Stimulated activated CD4-positive, alpha-beta T cell treated with anti-CD3 and anti-CD28 coated beads, Interleukin-1b, Interleukin-23, amount 100 ng/mL, for 48 hours (primary cell): ENCODE results near the gene TMEM178B.

Experiments
- DNase-seq: peaks from one replicate; pipeline ENCODE4 v3.0.0-alpha.2; 2020

The TMEM178B gene

DNA sequence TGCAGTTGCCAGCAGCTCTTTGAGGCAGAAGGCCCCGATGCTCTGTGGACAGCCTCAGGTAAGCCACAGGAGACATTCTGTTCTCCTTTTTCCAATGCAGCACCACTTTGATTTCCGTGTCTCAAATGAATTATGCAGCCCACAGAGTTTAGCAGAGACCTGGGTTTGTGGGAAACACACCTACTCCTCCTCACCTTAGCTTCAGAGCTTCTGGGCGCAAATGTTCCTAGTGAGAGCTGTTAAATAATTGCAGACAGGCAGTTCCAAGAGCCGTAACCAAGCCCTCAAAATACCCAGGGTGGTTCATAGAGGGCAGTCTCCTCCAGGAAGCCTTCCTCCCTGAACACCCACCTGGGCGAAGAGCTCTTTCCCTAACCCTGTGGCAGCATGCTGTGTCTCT is 408.1 kb downstream of the TMEM178B start:
- DNase-seq, result no peak

DNA sequence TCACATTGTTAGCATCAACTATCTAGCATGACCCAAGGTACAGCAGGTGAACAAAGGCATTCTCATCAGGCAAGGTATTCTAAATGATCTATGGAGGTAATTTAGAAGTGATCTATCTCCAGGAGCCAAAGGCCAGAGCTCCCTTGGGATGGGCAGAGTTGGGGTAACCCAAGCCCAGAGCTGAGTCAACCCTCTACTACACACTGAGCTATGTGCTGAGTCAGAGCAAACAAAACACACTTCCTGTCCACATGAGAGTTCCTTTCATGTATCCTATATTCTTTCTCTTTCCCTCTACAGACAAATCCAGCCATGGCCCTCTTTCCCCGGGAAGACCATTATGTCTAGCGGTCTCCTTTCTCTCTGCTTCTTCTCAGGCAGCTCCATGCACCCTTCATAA is 409.2 kb downstream of the TMEM178B start:
- DNase-seq, result no peak

DNA sequence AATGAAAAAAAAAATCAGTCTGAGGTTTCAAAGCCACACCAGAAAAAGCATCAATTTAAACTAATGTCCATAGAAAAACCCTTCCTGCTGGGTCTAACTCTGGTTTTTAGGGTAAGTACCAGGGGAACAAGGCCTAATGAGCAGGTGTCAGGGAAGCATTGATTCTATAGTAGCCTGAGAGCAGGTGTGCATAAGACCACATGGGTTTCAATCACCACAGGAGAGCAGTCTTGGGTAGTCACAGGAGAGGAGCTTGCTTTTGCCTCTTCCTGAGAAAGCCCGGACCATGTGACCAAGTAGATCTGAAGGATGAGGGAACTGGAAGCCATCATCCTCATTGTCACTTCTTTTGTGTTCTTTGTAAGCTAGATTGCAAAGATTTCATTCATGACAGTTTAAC is 411.0 kb downstream of the TMEM178B start:
- no peak for DNase-seq

DNA sequence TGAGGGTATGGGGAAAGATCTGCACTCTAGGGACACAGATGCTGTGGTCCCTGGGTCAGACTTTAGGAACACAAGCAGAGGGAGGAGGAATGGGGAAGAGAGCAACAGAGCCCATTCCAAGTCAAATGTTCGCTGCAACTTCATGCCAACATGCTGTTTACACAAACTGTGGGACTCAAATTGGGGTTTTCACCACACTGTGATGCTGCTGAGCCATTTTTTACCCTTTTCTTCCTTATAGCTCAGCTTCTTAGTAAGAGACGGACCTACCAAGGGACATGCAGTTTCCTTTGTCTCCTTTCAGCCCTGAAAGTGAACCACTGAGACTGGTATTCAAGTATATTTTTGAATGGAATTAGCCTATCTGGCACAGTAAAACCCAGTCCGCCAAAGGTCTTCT is 413.1 kb downstream of the TMEM178B start:
- no peak for DNase-seq

DNA sequence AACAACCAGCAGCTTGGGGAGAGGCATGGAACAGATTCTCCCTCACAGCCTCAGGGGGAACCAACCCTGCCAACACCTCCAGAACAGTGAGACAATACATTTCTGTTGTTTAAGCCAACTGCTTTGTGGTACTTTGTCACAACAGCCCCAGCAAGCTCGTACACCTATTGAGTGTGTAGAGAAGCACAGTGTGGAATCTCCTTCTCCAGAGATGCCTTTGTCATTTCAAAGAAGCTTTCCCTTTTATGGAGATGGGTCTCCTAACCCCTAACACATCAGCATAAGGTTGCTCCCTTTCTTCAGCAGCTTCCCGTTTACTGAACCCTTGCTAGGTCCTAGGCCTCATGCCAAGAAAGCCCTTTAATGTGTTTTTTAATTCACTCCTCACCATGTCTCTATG is 416.6 kb downstream of the TMEM178B start:
- DNase-seq, result no peak

DNA sequence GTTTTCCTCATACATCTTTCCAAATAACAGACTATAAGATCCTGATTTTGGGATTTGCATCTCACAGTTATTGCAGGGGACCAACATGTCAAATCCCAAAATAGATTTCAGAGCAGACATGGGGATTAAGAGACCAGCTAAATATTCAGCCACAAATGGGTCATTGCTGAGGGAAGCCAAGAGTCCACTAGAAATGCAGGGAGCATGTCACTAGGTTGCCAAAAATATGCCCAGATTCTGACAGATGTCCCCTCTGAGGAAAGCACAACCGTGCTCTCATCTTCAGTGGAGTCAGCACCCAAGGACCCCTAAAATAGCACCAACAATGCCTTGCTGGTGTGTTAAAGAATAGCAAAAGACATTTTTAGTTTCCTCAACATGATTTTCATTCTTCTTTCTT is 421.2 kb downstream of the TMEM178B start:
- DNase-seq, result no peak

DNA sequence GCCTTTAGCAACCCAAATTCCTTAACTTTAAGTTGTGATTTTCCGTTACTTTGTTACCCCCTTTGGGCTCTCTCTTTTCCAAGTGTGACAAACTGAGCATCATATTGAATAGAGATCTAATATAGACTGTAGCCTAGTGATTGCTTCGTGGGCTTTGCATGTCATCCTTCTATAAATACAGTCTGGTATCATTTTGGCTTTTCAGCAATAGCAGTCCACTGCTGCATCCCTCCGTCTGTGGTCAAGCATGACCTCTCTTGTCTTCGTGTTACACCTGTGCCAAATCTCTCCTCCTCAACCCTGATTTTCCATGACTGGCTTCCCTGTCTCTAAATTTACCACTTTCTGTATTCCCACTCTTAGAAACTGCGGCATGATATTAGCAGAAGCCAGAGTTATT is 423.5 kb downstream of the TMEM178B start:
- no peak for DNase-seq

DNA sequence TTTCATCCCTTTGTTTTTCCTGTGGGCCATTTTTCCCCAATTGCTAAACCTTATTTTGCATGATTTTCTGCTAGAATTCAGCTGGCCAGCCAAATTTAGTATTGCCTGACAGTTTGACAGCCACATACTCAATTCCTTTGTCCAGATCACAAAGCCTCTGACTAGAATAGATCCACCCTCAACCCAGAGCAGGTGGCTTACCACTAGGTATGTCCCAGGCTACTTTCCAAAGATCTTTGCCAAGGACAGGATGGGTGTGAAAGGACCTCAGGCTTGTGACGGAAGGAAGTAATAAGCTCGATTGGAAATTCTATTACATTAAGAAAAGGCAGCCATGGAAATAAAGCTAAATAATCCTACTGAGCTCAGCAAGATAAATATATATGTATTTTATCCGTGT is 426.7 kb downstream of the TMEM178B start:
- no peak for DNase-seq

DNA sequence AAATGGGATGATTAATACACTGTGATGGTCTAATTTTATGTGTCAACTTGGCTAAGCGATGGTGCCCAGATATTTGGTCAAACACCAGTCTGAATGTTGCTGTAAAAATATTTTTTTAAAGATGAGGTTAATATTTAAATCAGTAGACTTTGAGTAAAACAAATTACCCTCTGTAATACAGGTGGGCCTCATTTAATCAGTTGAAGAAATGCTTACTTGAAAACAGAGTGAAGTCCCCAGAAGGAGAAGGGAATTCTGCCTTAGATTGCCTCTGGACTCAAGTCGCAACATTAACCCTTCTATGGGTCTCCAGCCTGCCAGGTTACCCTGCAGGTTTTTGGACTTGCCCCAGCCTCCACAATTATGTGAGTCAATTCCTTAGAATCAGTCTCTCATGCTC is 427.6 kb downstream of the TMEM178B start:
- DNase-seq, result no peak

DNA sequence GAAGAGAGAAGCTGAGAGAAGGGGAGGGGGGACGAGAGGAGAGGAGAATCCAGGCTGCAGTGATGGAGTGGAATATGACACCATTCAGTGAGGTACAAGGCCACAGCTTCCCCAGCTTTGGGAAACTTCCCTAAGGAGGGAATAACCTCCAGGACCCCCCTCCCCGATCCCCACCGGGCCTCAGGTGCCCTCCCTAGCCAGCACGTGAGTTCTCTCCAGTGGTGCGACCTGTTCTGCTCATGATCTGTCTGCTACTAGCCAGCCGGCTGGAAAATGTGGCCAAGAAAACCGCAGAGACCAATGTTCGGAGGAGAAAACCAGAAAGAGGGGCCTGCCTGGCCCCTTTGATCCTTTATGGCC is 437.4 kb downstream of the TMEM178B start:
- DNase-seq, result no peak

DNA sequence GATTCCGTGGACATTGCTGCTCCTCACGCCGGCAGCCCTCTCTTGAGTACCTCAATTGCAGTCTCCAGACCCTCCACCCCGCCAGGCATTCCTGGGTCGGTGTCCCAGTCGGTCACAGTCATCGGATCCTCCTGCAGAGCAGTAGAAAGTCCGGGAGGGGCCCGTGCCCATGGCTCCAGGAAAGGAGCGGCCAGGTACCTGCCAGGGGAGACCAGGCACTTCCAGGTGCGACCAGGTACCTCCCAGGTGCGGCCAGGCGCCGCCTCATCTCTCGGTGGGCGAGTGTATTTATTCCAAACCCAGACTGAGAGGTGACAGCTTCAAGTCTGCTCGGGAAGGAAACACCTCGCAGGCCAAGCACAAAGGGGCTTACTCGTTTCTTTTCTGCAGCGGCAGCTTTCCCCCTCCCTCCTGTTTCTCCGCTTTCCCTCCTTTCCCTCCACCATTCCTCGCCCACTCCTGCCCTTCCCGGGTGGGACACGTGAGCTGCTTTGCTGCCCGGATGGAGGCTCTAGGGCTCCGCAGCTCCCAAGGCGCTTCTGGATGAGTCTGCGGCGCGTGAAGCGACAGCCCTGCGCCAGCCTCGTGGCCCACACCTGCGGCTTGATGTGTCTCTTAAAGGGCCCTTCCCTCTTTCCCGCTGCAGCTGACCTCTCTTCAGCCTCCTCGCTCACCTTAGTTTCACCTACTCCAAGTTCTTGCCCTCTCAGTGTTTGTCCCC is 438.0 kb downstream of the TMEM178B start:
- no peak for DNase-seq

DNA sequence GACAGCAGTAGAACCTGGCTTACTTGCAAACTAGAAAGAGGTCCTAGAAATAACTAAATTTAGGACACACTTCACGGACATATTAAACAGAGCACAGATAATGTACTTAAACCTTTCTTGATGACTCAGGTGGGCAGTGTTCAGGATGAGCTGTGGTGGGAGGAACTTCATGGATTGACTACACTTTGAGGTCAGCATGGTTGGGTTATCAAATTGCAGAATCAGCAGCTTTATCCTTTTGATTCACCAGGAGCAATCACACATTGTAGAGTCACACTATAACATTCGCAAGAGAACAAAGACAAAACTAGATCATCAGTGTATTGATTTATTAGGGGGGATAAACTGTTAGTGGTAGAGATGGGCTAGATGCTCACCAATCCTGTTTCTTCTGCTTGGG is 438.7 kb downstream of the TMEM178B start:
- no peak for DNase-seq

DNA sequence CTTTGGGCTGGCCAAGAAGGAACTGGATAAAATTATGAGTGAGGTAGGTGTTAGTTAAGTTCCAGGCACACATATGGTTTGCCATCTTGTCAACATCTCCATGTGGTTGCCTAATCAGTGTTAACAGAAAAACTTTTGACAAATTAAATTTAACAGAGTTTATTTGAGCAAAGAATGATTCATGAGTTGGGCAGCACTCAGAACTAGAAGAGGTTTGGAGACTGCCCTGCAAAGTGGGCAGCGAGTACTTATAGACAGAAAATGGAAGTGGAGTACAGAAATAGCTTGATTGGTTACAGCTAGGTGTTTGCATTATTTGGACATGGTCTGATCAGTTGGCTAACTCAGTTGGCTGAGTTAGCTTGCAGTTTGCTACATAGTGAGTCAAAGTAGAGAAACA is 439.9 kb downstream of the TMEM178B start:
- DNase-seq, result no peak

DNA sequence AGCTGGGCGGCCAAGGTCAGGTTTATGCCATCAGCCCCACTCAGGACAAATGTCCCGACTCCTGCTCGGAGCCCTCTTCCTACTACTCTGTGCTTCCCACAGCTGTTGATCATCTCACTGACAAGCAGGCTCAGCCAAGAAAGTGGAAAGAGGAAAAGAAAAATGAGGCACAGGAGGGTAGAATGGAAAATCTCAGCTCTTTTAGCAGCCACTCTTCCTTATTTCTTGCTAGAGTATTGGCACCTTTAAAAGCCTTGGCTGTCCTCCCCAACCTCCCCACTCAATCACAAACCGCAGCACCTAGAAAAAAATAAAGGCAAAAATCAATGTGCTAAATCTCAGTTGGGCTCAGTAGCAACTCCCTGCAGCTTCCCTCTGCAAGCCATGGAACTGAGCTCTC is 442.1 kb downstream of the TMEM178B start:
- DNase-seq, result no peak

DNA sequence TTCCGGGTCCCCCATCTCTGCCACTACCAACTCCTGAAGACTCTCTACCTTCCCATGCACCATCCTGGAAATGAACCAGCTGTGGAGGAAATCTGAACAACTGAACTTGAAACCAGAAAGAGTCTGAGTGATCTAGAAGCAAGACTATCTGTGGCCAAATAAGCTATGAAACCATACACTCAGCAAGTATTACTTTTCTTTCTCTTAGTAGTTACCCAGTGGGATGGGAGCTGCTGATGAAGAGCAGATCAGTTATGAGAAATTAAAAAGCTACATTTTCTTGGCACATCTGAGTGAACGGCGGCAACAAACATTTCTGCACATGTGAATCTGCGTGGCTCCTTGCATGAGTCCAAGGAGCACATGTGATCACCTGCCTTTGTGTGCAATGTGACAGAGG is 445.8 kb downstream of the TMEM178B start:
- no peak for DNase-seq

DNA sequence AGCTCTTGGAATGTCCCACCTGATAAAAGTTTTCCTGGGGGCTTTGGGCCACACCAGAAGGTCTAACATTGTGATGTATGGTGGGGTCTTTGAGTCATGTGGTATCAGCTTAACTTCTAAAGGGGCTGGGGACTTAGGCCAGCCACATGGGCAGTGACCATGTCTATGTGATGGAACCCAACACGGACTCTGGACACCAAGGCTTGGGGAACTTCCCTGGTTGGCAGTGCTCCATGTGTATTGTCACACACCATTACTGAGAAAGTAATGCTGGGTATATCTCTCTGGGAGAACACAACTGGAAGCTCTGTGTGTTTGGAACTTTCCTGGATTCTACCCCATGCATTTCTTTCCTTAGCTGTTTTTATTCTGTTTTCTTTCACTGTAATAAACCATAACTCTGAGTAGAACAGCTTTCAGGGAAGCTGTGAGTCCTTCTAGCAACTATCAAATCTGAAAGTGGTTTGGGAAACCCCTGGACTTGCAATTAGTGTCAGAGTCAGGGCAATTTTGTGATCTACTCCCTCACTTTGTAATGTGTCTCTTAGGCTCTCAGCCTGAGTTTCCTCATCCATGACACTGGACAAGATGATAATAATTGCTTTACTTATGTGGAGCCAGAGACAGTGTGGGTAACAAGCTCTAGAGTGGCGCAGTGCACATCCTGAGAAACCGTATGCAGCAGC is 448.9 kb downstream of the TMEM178B start:
- DNase-seq, result no peak

DNA sequence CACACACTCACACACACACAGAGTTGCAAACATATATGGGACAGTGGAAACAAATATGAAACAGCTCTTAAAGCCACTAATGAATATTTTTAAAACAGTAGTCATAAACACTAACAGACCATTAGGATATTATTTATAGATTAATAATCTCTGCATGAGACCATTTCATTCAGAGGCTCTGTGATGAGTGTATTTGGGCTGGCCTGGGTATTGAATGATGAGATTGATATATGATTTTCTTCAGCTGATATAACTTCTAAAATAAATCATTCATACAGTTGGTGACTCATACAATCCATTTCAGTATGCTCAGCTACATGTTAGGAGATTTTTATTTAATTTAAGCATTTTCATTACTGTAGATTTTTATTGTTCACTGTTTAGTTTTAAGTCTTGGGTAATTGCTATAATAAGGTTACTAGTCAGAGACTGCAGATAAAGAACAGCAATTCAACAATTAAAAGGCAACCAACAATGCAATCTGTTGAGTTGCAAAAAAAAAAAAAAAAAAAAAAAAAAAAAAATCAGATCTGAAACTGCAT is 452.2 kb downstream of the TMEM178B start:
- DNase-seq, result no peak

DNA sequence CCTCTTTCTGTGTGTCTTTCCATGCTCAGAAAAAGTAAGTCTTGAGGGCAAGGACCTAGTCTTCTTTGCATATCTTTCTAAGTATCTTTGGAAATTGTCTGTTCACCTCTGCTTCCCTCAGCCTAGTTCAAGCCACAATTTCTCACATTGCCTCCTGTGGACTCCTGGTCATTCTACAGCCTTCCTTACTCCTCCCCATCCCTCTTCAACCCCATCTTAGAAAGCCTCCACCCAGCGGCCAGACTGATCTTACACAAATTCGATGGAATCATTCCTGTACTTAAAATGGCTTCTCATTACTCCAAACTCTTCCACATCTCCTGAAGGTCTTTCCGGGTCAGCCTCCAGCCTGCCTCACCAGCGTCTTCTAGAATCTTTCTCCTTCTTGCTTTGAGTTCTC is 453.2 kb downstream of the TMEM178B start:
- DNase-seq, result no peak

DNA sequence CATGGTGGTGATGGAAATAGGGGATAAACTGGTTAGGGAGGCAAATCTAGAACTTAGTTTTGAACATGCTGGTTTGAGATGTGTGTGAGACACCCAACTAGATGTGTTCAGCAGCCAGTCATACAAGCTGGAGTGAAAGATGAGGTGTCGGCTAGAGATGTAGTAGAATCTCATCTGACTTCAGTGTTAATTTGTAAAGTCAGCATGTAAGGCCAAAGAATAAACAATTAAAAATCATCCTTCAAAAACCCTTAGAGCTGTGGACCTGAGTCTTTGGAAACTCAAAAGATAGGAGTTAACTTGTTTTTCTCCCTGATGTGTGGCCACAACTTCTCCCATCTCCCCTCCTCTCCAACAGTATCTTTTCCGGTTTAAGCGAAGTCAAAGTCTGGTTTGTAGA is 454.5 kb downstream of the TMEM178B start:
- no peak for DNase-seq
